Spleen (tissue), 11 donors: ENCODE data around the gene KLF8. TPM values are rescaled to one million over a fixed set of nuclear protein-coding genes. Genes with fewer than 3 reads are reported as not detected.

Experiments used
- DNase-seq: peaks from one replicate; pipeline ENCODE4 v3.0.0-alpha.2; 2020
- H3K27ac ChIP-seq, 8 donors: fragments of 200-600 bp; sonication (generic) in 7 of 8; 1 replicate in 4 of 8; 2 replicates in 4 of 8; pipeline versions ENCODE4 v1.5.0 to v1.8.0; 2016 to 2021; ENCODE audit warnings: inconsistent platforms in 4 of 8, mild to moderate bottlenecking in 4 of 8, moderate library complexity in 1 of 8
- H3K27me3 ChIP-seq, 7 donors: fragments of 200-600 bp; sonication (generic) in 6 of 7; replicated peaks in 1 of 7; 1 replicate in 4 of 7; 2 replicates in 3 of 7; pipeline versions ENCODE4 v1.5.0 to v1.8.0; 2016 to 2021; ENCODE audit warnings: inconsistent platforms in 3 of 7, mild to moderate bottlenecking in 1 of 7
- H3K36me3 ChIP-seq, 6 donors: fragments of 200-600 bp; sonication (generic) in 5 of 6; 1 replicate in 4 of 6; 2 replicates in 2 of 6; pipeline versions ENCODE4 v1.5.0 to v1.8.0; 2016 to 2021; ENCODE audit warnings: inconsistent platforms in 2 of 6
- H3K4me1 ChIP-seq, 6 donors: fragments of 200-600 bp; sonication (generic) in 5 of 6; 1 replicate in 3 of 6; 2 replicates in 3 of 6; pipeline versions ENCODE4 v1.5.0 to v1.8.0; 2016 to 2021; ENCODE audit warnings: inconsistent platforms in 3 of 6
- H3K4me3 ChIP-seq, 8 donors: fragments of 200-600 bp; sonication (generic) in 7 of 8; 1 replicate in 4 of 8; 2 replicates in 4 of 8; pipeline versions ENCODE4 v1.5.0 to v1.8.0; 2016 to 2021; ENCODE audit warnings: inconsistent platforms in 4 of 8, mild to moderate bottlenecking in 4 of 8, moderate library complexity in 2 of 8
- H3K9me3 ChIP-seq, 8 donors: fragments of 200-600 bp; sonication (generic) in 7 of 8; 1 replicate in 4 of 8; 2 replicates in 4 of 8; pipeline versions ENCODE4 v1.5.0 to v1.8.0; 2016 to 2021; ENCODE audit warnings: inconsistent platforms in 4 of 8
- CTCF ChIP-seq, 11 experiments: fragments of 200-600 bp in 7 of 11; fragments of 450-650 bp in 4 of 11; sonication (generic) in 4 of 11; IDR thresholded peaks in 8 of 11; conservative IDR thresholded peaks in 3 of 11; 1 replicate in 7 of 11; 2 replicates in 4 of 11; pipeline versions ENCODE4 v1.4.0 to v1.8.0; 2016 to 2021; ENCODE audit warnings: antibody characterized with exemption in 11 of 11, inconsistent platforms in 4 of 11, mild to moderate bottlenecking in 1 of 11
- POLR2A ChIP-seq, 3 donors: fragments of 450-650 bp; IDR thresholded peaks; one replicate each; pipeline ENCODE4 v1.5.1; 2017; ENCODE audit warnings: antibody characterized with exemption in 3 of 3, mild to moderate bottlenecking in 1 of 3
- POLR2AphosphoS5 ChIP-seq, 3 donors: sonication (generic); formaldehyde crosslinking; IDR thresholded peaks; one replicate each; pipeline ENCODE4 v1.5.1; 2017; ENCODE audit warnings: antibody characterized with exemption in 3 of 3
- WGBS, 5 donors: extraction: QIAGEN DNeasy Blood & Tissue Kit in 3 of 5; methylation state at CpG; one replicate each; pipeline versions ENCODE4 v1.1.5 to v1.1.7; 2013 to 2018; 5-methylcytosine and 5-hydroxymethylcytosine counted together
- intact Hi-C: fragments of 100-400 bp; cut with DNase I; formaldehyde crosslinking; loops from one replicate; pipeline ENCODE4 v1.15.0; 2023; ENCODE audit warnings: low total_unique reads
- polyA plus RNA-seq, 3 donors: library from polyadenylated mRNA; stranded (reverse); fragments of 200-250 nt; gene quantifications; one replicate each; pipeline ENCODE4 v1.2.1, GENCODE V29; 2013
- total RNA-seq, 7 donors: library from RNA; depleted of rRNA in 3 of 7; stranded (reverse); fragments of >200 nt in 3 of 7; fragmentation: NEBNext Ultra II Directional in 4 of 7; extraction: Animal tissue kit (Norgen Biotek cat#: 25700) in 4 of 7; gene quantifications; one replicate each; pipeline versions ENCODE4 v1.1.0 to v1.2.1, GENCODE V29; 2016 to 2021
- donor health status: healthy with polysubstance abuse.
- donor health status: DM: no; HTN: no; CAD: no; lungs with moderate emphysema.
- donor health status: DM: no; HTN: no; CAD: no.
- donor health status: Bipolar disorder and iron deficiency.
- donor health status: healthy.
- donor health status: DM: no; HTN: no; CAD: no.
- donor health status: DM: yes; HTN: yes; CAD: no.

The KLF8 gene
- total and polyA plus RNA-seq, 10 donors, result 3.0 to 22.2 (median 8.6) TPM

- WGBS, 5 donors, result 54 to 96% (median 87%) methylated on average over 1 to 4 of the region's 4 CpGs
- intact Hi-C loops, result no loop called here
- no peak for TF ChIP-seq CTCF (IDR thresholded peaks at IDR 0.05 in 8 of 11, conservative IDR thresholded peaks at IDR 0.05 in 3 of 11)
- no peak for TF ChIP-seq POLR2AphosphoS5 (IDR thresholded peaks at IDR 0.05)
- no peak for TF ChIP-seq POLR2A (IDR thresholded peaks at IDR 0.05)
- Histone ChIP-seq H3K9me3 (peaks cover 0 to 5% (median 0%) of the 10 kb centered on the region in 8 donors), H3K4me1 (no peaks in the 10 kb centered on the region), H3K4me3 (no peak overlapping the region), H3K36me3 (no peaks in the 10 kb centered on the region), H3K27me3 (no peaks in the 10 kb centered on the region), H3K27ac (no peak overlapping the region)
- no peak for DNase-seq
Measured at GRCh38 chrX:56309881-56310280, 77.7 kb downstream of the KLF8 start.

- TF ChIP-seq POLR2AphosphoS5 (IDR thresholded peaks at IDR 0.05), result no peak
- no peak for TF ChIP-seq CTCF (IDR thresholded peaks at IDR 0.05 in 8 of 11, conservative IDR thresholded peaks at IDR 0.05 in 3 of 11)
- no peak for TF ChIP-seq POLR2A (IDR thresholded peaks at IDR 0.05)
- H3K4me1 ChIP-seq, result no peaks in the 10 kb centered on the region
- WGBS, 5 donors, result 78 to 100% (median 88%) methylated on average over 2 of the region's 2 CpGs
- H3K36me3 ChIP-seq, result no peaks in the 10 kb centered on the region
- no peaks in the 10 kb centered on the region for H3K27me3 ChIP-seq
- peaks cover 0 to 5% (median 0%) of the 10 kb centered on the region in 8 donors for H3K9me3 ChIP-seq
- DNase-seq, result no peak
- H3K4me3 ChIP-seq, result no peak overlapping the region
- intact Hi-C loops, result no loop called here
- no peak overlapping the region for H3K27ac ChIP-seq
Measured at GRCh38 chrX:56310581-56310980, 78.4 kb downstream of the KLF8 start.

GRCh38 chrX:56313308-56313707, 81.2 kb downstream of the KLF8 start:
- Histone ChIP-seq H3K4me1 (no peaks in the 10 kb centered on the region), H3K27me3 (no peaks in the 10 kb centered on the region), H3K9me3 (no peaks in the 10 kb centered on the region), H3K4me3 (no peak overlapping the region), H3K27ac (no peak overlapping the region), H3K36me3 (no peaks in the 10 kb centered on the region)
- DNase-seq, result no peak
- 77 to 94% (median 83%) methylated on average over 3 of the region's 3 CpGs for WGBS, 5 donors
- intact Hi-C loops, result no loop called here
- no peak for TF ChIP-seq CTCF (IDR thresholded peaks at IDR 0.05 in 8 of 11, conservative IDR thresholded peaks at IDR 0.05 in 3 of 11)
- no peak for TF ChIP-seq POLR2AphosphoS5 (IDR thresholded peaks at IDR 0.05)
- TF ChIP-seq POLR2A (IDR thresholded peaks at IDR 0.05), result no peak

- Histone ChIP-seq H3K27ac (no peak overlapping the region), H3K27me3 (no peaks in the 10 kb centered on the region), H3K4me3 (no peak overlapping the region), H3K4me1 (no peaks in the 10 kb centered on the region), H3K9me3 (no peaks in the 10 kb centered on the region), H3K36me3 (no peaks in the 10 kb centered on the region)
- 24 to 49% (median 34%) methylated on average over 3 of the region's 3 CpGs for WGBS, 5 donors
- DNase-seq, result no peak
- intact Hi-C loops, result no loop called here
- TF ChIP-seq POLR2A (IDR thresholded peaks at IDR 0.05) (no peak), CTCF (IDR thresholded peaks at IDR 0.05 in 8 of 11, conservative IDR thresholded peaks at IDR 0.05 in 3 of 11) (no peak), POLR2AphosphoS5 (IDR thresholded peaks at IDR 0.05) (no peak)
Measured at GRCh38 chrX:56314334-56314733, 82.2 kb downstream of the KLF8 start.
